HL-60 (cell line): ENCODE results near the gene COP1.

ENCODE experiments used
- CTCF ChIP-seq: IDR thresholded peaks from one replicate; pipeline ENCODE4 v1.5.1; 2011; ENCODE audit warnings: low read length, control low read depth, inconsistent platforms; ENCODE audit not compliant: insufficient read depth
- POLR2AphosphoS5 ChIP-seq: IDR thresholded peaks from 2 replicates; pipeline ENCODE4 v1.6.1; 2012; ENCODE audit warnings: low read depth
- REST ChIP-seq: IDR thresholded peaks from 2 replicates; pipeline ENCODE4 v1.6.1; 2012; ENCODE audit warnings: low read depth; ENCODE audit not compliant: insufficient replicate concordance

GRCh38 chr1:176205332-176205914 is 1.7 kb downstream of the COP1 start:
- no peak for TF ChIP-seq CTCF
- TF ChIP-seq POLR2AphosphoS5: no peak
- no peak for TF ChIP-seq REST
